GM23338 (cell line): Measurements from ENCODE around the gene ITGB3BP. TPM values are rescaled to one million over a fixed set of nuclear protein-coding genes. Genes with fewer than 3 reads are reported as not detected.

ENCODE experiments used
- ATAC-seq: fragments of 200-7000 bp; cut with Tn5 transposase; 3 replicates; pipeline ENCODE4 v1.9.1; 2020
- DNase-seq: peaks from one replicate; pipeline ENCODE4 v3.0.0-alpha.2; 2015; ENCODE audit warnings: low spot score
- H2AFZ ChIP-seq: fragments of 200-600 bp; sonication (generic); 2 replicates; pipeline ENCODE4 v1.8.0; 2016; ENCODE audit warnings: antibody characterized with exemption, mild to moderate bottlenecking, moderate library complexity
- H3F3A ChIP-seq: fragments of 200-600 bp; sonication (generic); replicated peaks from 2 replicates; pipeline ENCODE4 v1.8.0; 2017; ENCODE audit warnings: antibody characterized with exemption, mixed run types, low read depth
- H3K27ac ChIP-seq: fragments of 200-600 bp; sonication (generic); 2 replicates; pipeline ENCODE4 v1.6.1; 2016; ENCODE audit warnings: low read depth
- H3K27me3 ChIP-seq: fragments of 200-600 bp; sonication (generic); 2 replicates; pipeline ENCODE4 v1.8.0; 2016; ENCODE audit warnings: mild to moderate bottlenecking, mixed run types, moderate library complexity; ENCODE audit not compliant: insufficient read depth
- H3K36me3 ChIP-seq: fragments of 200-600 bp; sonication (generic); 2 replicates; pipeline ENCODE4 v1.8.0; 2016; ENCODE audit warnings: mild to moderate bottlenecking; ENCODE audit not compliant: insufficient read depth
- H3K4me1 ChIP-seq: fragments of 200-600 bp; sonication (generic); 2 replicates; pipeline ENCODE4 v1.8.0; 2016; ENCODE audit warnings: mild to moderate bottlenecking, moderate library complexity; ENCODE audit not compliant: insufficient read depth
- H3K4me2 ChIP-seq: fragments of 200-600 bp; sonication (generic); 2 replicates; pipeline ENCODE4 v1.7.1; 2017; ENCODE audit warnings: mixed run types
- H3K4me3 ChIP-seq: fragments of 200-600 bp; sonication (generic); 2 replicates; pipeline ENCODE4 v1.6.1; 2016; ENCODE audit warnings: mixed run types
- H3K79me2 ChIP-seq: fragments of 200-600 bp; sonication (generic); replicated peaks from 2 replicates; pipeline ENCODE4 v1.8.0; 2017; ENCODE audit warnings: mild to moderate bottlenecking; ENCODE audit not compliant: insufficient read depth
- H3K9me2 ChIP-seq: fragments of 200-600 bp; sonication (generic); 2 replicates; pipeline ENCODE4 v1.8.0; 2017; ENCODE audit not compliant: insufficient read depth
- H4K20me1 ChIP-seq: fragments of 200-600 bp; sonication (generic); replicated peaks from 2 replicates; pipeline ENCODE4 v1.8.0; 2017; ENCODE audit warnings: mild to moderate bottlenecking; ENCODE audit not compliant: insufficient read depth
- H3K27ac Mint-ChIP-seq: 2 replicates; pipeline ENCODE4 v1.8.0; 2020; ENCODE audit warnings: inconsistent platforms, mild to moderate bottlenecking, moderate library complexity, mixed read lengths
- H3K27me3 Mint-ChIP-seq: 3 replicates; pipeline ENCODE4 v1.8.0; 2022; ENCODE audit warnings: low read depth, mild to moderate bottlenecking, moderate library complexity, mixed read lengths, inconsistent platforms; ENCODE audit not compliant: insufficient read depth, poor library complexity
- H3K36me3 Mint-ChIP-seq: 3 replicates; pipeline ENCODE4 v1.8.0; 2021; ENCODE audit warnings: low read depth, mild to moderate bottlenecking, inconsistent platforms, moderate library complexity, mixed read lengths
- H3K4me1 Mint-ChIP-seq: 3 replicates; pipeline ENCODE4 v1.8.0; 2020; ENCODE audit warnings: mild to moderate bottlenecking, inconsistent platforms, mixed read lengths
- H3K4me3 Mint-ChIP-seq: 3 replicates; pipeline ENCODE4 v1.8.0; 2021; ENCODE audit warnings: moderate library complexity, mild to moderate bottlenecking, inconsistent platforms, mixed read lengths
- H3K9me3 Mint-ChIP-seq: 3 replicates; pipeline ENCODE4 v1.8.0; 2020; ENCODE audit warnings: moderate library complexity, mild to moderate bottlenecking, inconsistent platforms, mixed read lengths
- CTCF ChIP-seq, 2 experiments: fragments of 200-600 bp in 1 of 2; sonication (generic) in 1 of 2; conservative IDR thresholded peaks; 2 replicates each; pipeline versions ENCODE4 v1.5.1 to v1.6.1; 2016 to 2017; ENCODE audit warnings: antibody characterized with exemption in 2 of 2, low read depth in 2 of 2, mild to moderate bottlenecking in 2 of 2, moderate library complexity in 1 of 2
- EZH2 ChIP-seq: fragments of 200-600 bp; sonication (generic); IDR thresholded peaks from one replicate; pipeline ENCODE4 v1.8.0; 2017; ENCODE audit warnings: antibody characterized with exemption, mild to moderate bottlenecking, low read depth; ENCODE audit not compliant: unreplicated experiment
- EZH2phosphoT487 ChIP-seq: fragments of 200-600 bp; sonication (generic); IDR thresholded peaks from one replicate; pipeline ENCODE4 v1.8.1; 2018; ENCODE audit warnings: antibody characterized with exemption; ENCODE audit not compliant: unreplicated experiment
- JUNB ChIP-seq: IDR thresholded peaks from one replicate; pipeline ENCODE4 v1.6.1; 2016; ENCODE audit warnings: antibody characterized with exemption; ENCODE audit not compliant: unreplicated experiment
- NANOG ChIP-seq: IDR thresholded peaks from 2 replicates; pipeline ENCODE4 v1.6.1; 2016; ENCODE audit warnings: antibody characterized with exemption, borderline replicate concordance
- POLR2AphosphoS5 ChIP-seq: IDR thresholded peaks from 2 replicates; pipeline ENCODE4 v1.6.1; 2016; ENCODE audit warnings: antibody characterized with exemption, low read depth
- ZNF114 ChIP-seq: fragments of 250-450 bp; sonication (Bioruptor Pico); IDR thresholded peaks from 2 replicates; pipeline ENCODE4 v1.5.0; 2020; ENCODE audit warnings: mild to moderate bottlenecking, moderate library complexity
- polyA plus RNA-seq: library from polyadenylated mRNA; unstranded; fragments of >200 nt; fragmentation: Nextera tagmentation; extraction: Ambion mirVana; gene quantifications from 2 replicates; pipeline ENCODE4 v1.2.1, GENCODE V29; 2016
- total RNA-seq: library from RNA; depleted of rRNA; stranded (reverse); fragments of >200 nt; shearing (Covaris generic); gene quantifications from 2 replicates; pipeline ENCODE4 v1.2.3, GENCODE V29; 2014
- TF ChIP-seq, protein P1 (sequence below): IDR thresholded peaks from one replicate; pipeline ENCODE4 v1.6.1; 2018; ENCODE audit warnings: antibody characterized with exemption; ENCODE audit not compliant: unreplicated experiment
- TF ChIP-seq, protein P2 (sequence below): IDR thresholded peaks from 2 replicates; pipeline ENCODE4 v1.6.1; 2016; ENCODE audit warnings: antibody characterized with exemption

ITGB3BP gene
- total and polyA plus RNA-seq, 2 experiments from 2014 or later: 49.4 to 101 TPM

- TF ChIP-seq, protein P1, sequence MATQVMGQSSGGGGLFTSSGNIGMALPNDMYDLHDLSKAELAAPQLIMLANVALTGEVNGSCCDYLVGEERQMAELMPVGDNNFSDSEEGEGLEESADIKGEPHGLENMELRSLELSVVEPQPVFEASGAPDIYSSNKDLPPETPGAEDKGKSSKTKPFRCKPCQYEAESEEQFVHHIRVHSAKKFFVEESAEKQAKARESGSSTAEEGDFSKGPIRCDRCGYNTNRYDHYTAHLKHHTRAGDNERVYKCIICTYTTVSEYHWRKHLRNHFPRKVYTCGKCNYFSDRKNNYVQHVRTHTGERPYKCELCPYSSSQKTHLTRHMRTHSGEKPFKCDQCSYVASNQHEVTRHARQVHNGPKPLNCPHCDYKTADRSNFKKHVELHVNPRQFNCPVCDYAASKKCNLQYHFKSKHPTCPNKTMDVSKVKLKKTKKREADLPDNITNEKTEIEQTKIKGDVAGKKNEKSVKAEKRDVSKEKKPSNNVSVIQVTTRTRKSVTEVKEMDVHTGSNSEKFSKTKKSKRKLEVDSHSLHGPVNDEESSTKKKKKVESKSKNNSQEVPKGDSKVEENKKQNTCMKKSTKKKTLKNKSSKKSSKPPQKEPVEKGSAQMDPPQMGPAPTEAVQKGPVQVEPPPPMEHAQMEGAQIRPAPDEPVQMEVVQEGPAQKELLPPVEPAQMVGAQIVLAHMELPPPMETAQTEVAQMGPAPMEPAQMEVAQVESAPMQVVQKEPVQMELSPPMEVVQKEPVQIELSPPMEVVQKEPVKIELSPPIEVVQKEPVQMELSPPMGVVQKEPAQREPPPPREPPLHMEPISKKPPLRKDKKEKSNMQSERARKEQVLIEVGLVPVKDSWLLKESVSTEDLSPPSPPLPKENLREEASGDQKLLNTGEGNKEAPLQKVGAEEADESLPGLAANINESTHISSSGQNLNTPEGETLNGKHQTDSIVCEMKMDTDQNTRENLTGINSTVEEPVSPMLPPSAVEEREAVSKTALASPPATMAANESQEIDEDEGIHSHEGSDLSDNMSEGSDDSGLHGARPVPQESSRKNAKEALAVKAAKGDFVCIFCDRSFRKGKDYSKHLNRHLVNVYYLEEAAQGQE: no peak
- TF ChIP-seq EZH2phosphoT487 (no peak), EZH2 (no peak)
Observed at GRCh38 chr1:63534406-63534805, 11.4 kb upstream of the ITGB3BP start (continued).

DNA sequence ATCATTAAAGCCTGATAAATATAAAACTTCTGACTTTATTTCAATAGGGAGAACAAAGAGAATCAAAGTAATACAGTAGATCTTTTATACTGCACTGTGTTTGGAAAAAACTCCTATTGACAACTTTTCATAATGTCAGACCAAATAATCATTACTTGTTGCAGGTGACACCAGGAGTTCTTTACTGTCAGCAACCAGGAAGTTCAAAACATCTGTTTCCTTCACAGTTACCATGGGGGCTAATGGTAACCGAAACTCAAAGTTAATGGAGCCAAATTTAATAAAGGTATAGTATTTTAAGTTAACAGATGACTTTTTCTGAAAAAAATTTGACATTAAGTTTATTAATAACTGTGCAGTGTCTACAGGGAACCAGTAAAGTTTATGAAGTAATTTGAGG, 10.9 kb upstream of the ITGB3BP start:
- no peaks in the 10 kb centered on the region for H3K36me3 ChIP-seq
- Mint-ChIP-seq H3K4me1 (peaks cover 9% of the 10 kb centered on the region; the same call in 2 of the 3 replicates), H3K36me3 (no peaks in the 10 kb centered on the region; the same call in 2 of the 3 replicates), H3K27ac (no peak overlapping the region), H3K4me3 (no peak overlapping the region), H3K27me3 (no peaks in the 10 kb centered on the region), H3K9me3 (no peaks in the 10 kb centered on the region)
- no peak overlapping the region for H2AFZ ChIP-seq
- no peak overlapping the region for H3K4me3 ChIP-seq
- ATAC-seq (no peak), DNase-seq (no peak)
- no peaks in the 10 kb centered on the region for H4K20me1 ChIP-seq
- no peak overlapping the region for H3K4me2 ChIP-seq
- 0 out of 2 replicates have a peak, but pooled peaks cover 4% of the 10 kb centered on the region for H3K4me1 ChIP-seq
- no peaks in the 10 kb centered on the region for H3K79me2 ChIP-seq
- H3K9me2 ChIP-seq: no peaks in the 10 kb centered on the region
- no peaks in the 10 kb centered on the region for H3F3A ChIP-seq
- H3K27ac ChIP-seq: no peak overlapping the region
- H3K27me3 ChIP-seq: no peaks in the 10 kb centered on the region
- TF ChIP-seq, protein P2, sequence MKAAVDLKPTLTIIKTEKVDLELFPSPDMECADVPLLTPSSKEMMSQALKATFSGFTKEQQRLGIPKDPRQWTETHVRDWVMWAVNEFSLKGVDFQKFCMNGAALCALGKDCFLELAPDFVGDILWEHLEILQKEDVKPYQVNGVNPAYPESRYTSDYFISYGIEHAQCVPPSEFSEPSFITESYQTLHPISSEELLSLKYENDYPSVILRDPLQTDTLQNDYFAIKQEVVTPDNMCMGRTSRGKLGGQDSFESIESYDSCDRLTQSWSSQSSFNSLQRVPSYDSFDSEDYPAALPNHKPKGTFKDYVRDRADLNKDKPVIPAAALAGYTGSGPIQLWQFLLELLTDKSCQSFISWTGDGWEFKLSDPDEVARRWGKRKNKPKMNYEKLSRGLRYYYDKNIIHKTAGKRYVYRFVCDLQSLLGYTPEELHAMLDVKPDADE: no peak
- no peak for TF ChIP-seq ZNF114 (CRISPR knock-in tag)
- TF ChIP-seq CTCF (conservative IDR thresholded peaks at IDR 0.05; ENCODE audit: low read depth in 2 of 2): no peak
- TF ChIP-seq POLR2AphosphoS5: no peak
- no peak for TF ChIP-seq EZH2
- TF ChIP-seq, protein P1: no peak
- TF ChIP-seq JUNB: no peak
- TF ChIP-seq NANOG: no peak
